Naive thymus-derived CD4-positive, alpha-beta T cell (primary cell): ENCODE data around the gene PDE4D. TPM values are rescaled to one million over a fixed set of nuclear protein-coding genes. Genes with fewer than 3 reads are reported as not detected.

Source experiments
- ATAC-seq: fragments of 150-1000 bp; cut with Tn5 transposase; 2 replicates; pipeline ENCODE4 v1.10.0; 2021; ENCODE audit warnings: mild to moderate bottlenecking, moderate library complexity
- CTCF ChIA-PET: fragments of 350-600 bp; sonication (Branson Sonifier 250); formaldehyde crosslinking; loops from one replicate; lab custom pipeline; 2021; ENCODE audit warnings: antibody characterized with exemption; lab: Charles Lee
- POLR2A ChIA-PET: fragments of 350-600 bp; sonication (Branson Sonifier 250); formaldehyde crosslinking; loops from one replicate; lab custom pipeline; 2021; ENCODE audit warnings: antibody characterized with exemption, inconsistent platforms; lab: Charles Lee
- DNase-seq, 9 donors: peaks; one replicate each; pipeline versions ENCODE4 v3.0.0 to v3.0.0-alpha.2; 2020 to 2022; ENCODE audit warnings: mixed read lengths in 1 of 9
- H3K27ac ChIP-seq: one replicate; pipeline ENCODE4 v1.7.0; 2013; ENCODE audit warnings: mild to moderate bottlenecking, low read depth, low read length, moderate library complexity
- H3K27me3 ChIP-seq, 2 donors: one replicate each; pipeline ENCODE4 v1.7.0; 2013; ENCODE audit warnings: low read length in 2 of 2, mild to moderate bottlenecking in 2 of 2, moderate library complexity in 2 of 2; ENCODE audit not compliant: control insufficient read depth in 2 of 2, insufficient read depth in 2 of 2
- H3K36me3 ChIP-seq, 3 experiments: 1 replicate in 2 of 3; 2 replicates in 1 of 3; pipeline ENCODE4 v1.7.0; 2013; ENCODE audit warnings: low read length in 3 of 3, mild to moderate bottlenecking in 3 of 3, moderate library complexity in 1 of 3; ENCODE audit not compliant: insufficient read depth in 3 of 3, control insufficient read depth in 2 of 3
- H3K4me1 ChIP-seq, 2 donors: one replicate each; pipeline ENCODE4 v1.7.0; 2013; ENCODE audit warnings: low read length in 2 of 2, mild to moderate bottlenecking in 2 of 2, moderate library complexity in 1 of 2; ENCODE audit not compliant: control insufficient read depth in 2 of 2, insufficient read depth in 2 of 2
- H3K4me3 ChIP-seq: 2 replicates; pipeline ENCODE4 v1.7.0; 2013; ENCODE audit warnings: mild to moderate bottlenecking, low read length
- H3K9me3 ChIP-seq, 3 experiments: 1 replicate in 2 of 3; 2 replicates in 1 of 3; pipeline ENCODE4 v1.7.0; 2013; ENCODE audit warnings: low read length in 3 of 3; ENCODE audit not compliant: control insufficient read depth in 2 of 3
- H3K27ac Mint-ChIP-seq, 9 donors: one replicate each; pipeline ENCODE4 v1.8.0; 2020 to 2022; ENCODE audit warnings: mixed read lengths in 9 of 9, mild to moderate bottlenecking in 8 of 9, moderate library complexity in 5 of 9, inconsistent platforms in 2 of 9
- H3K27me3 Mint-ChIP-seq, 5 donors: one replicate each; pipeline ENCODE4 v1.8.0; 2021 to 2022; ENCODE audit warnings: mixed read lengths in 5 of 5, mild to moderate bottlenecking in 1 of 5
- H3K36me3 Mint-ChIP-seq, 5 donors: one replicate each; pipeline ENCODE4 v1.8.0; 2020 to 2022; ENCODE audit warnings: mixed read lengths in 5 of 5, mild to moderate bottlenecking in 3 of 5, inconsistent platforms in 1 of 5
- H3K4me1 Mint-ChIP-seq, 7 donors: one replicate each; pipeline ENCODE4 v1.8.0; 2020 to 2022; ENCODE audit warnings: mixed read lengths in 7 of 7, mild to moderate bottlenecking in 3 of 7, inconsistent platforms in 1 of 7
- H3K4me3 Mint-ChIP-seq, 10 donors: one replicate each; pipeline ENCODE4 v1.8.0; 2020 to 2022; ENCODE audit warnings: mild to moderate bottlenecking in 10 of 10, mixed read lengths in 10 of 10, moderate library complexity in 6 of 10, inconsistent platforms in 2 of 10
- H3K9me3 Mint-ChIP-seq, 11 donors: one replicate each; pipeline ENCODE4 v1.8.0; 2020 to 2022; ENCODE audit warnings: mixed read lengths in 11 of 11, mild to moderate bottlenecking in 4 of 11, inconsistent platforms in 1 of 11, moderate library complexity in 1 of 11
- intact Hi-C, 2 donors: fragments of 100-400 bp; cut with micrococcal nuclease; formaldehyde crosslinking; loops; one replicate each; pipeline ENCODE4 v1.15.1; 2023
- microRNA-seq: library from miRNA; unstranded; fragments of <30 nt; microRNA quantifications from one replicate; pipeline ENCODE4 v1.2.0, GENCODE V29; 2022; ENCODE audit warnings: borderline microRNAs expressed
- polyA plus RNA-seq, 2 donors: library from polyadenylated mRNA; unstranded; fragments of 300-500 nt; fragmentation: Illumina TruSeq; gene quantifications; one replicate each; pipeline ENCODE4 v1.2.3, GENCODE V29; 2021
- total RNA-seq, 6 experiments: library from RNA in 5 of 6; stranded (reverse) in 5 of 6; gene quantifications; 1 replicate in 5 of 6; 2 replicates in 1 of 6; pipeline ENCODE4 v1.2.3 and lab custom pipeline; 2021 to 2026

The PDE4D gene
- total and polyA plus RNA-seq, 7 experiments from 2014 or later, result 4.9 to 102 (median 38.8) TPM

DNA sequence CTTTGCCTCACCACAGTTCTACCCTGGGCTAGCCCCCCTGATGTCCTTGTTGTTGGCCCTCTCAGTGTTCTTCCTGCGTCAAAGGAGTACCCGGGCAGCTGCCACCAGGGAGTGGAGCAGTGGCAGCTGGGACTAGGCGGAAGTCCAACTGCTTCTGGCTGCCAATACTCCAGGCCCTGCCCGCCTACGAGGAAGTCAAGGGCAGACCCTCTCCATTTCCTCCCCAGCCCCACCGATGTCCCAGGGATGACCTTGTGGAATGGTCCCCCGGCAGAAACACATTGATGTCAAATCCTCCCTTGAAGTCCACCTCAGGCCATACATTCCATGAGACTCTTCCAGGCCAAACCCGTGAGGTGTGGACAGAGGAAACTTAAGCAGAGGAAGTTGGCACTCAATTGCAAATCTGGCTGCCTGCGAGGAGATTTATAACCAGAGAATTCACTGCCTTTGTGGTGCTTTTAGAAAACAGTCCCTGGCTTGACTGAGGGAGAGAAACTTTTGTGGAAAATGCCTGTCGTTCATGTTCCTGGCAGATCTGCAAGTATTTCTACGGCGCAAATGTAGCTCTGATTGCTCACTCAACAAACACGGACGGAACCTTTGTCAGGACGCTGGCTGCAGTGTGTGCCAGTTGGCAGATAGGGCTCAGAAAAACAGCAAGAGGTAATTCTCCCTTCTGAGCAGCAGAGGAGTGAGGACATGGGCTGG is 970.9 kb downstream of the PDE4D start:
- no peak for DNase-seq
- no peaks in the 10 kb centered on the region for H3K27me3 Mint-ChIP-seq
- no peak overlapping the region for H3K27ac ChIP-seq
- H3K9me3 Mint-ChIP-seq, result no peaks in the 10 kb centered on the region
- no peaks in the 10 kb centered on the region for H3K9me3 ChIP-seq
- POLR2A ChIA-PET, result no interaction called here
- ATAC-seq, result peak; percentile 24
- intact Hi-C loops, result no loop called here
- H3K27me3 ChIP-seq, result no peaks in the 10 kb centered on the region
- no peaks in the 10 kb centered on the region for H3K36me3 Mint-ChIP-seq
- no peaks in the 10 kb centered on the region for H3K36me3 ChIP-seq
- H3K4me3 Mint-ChIP-seq, result no peak overlapping the region
- H3K4me3 ChIP-seq, result no peak overlapping the region
- CTCF ChIA-PET, result no interaction called here
- H3K4me1 Mint-ChIP-seq, result peaks cover 0 to 12% (median 8%) of the 10 kb centered on the region in 7 donors
- no peaks in the 10 kb centered on the region for H3K4me1 ChIP-seq
- H3K27ac Mint-ChIP-seq, result peak overlapping the region in 1 of 9 donors; percentile 21

DNA sequence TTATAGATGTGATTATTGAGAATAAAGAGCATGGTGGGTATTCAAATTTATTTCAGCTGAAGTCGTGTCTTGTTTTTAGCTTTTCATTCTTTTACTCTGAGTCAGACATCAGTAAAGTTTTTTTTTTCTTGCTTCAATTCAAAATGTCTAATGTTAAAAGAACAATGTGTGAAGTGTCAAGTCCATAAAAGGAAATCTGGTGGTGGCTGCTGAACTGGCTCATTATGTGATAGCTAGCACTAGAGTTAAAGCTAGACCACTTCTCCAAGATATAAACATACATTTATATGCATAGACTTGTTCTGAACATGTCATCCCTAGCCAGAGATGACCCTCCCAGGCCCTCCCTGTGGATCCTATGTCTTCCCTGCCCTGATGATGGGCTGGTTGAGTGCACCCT is 972.4 kb downstream of the PDE4D start:
- Mint-ChIP-seq H3K27me3 (peaks cover 0 to 2% (median 0%) of the 10 kb centered on the region in 5 donors), H3K9me3 (no peaks in the 10 kb centered on the region), H3K36me3 (no peaks in the 10 kb centered on the region), H3K4me3 (no peak overlapping the region), H3K27ac (no peak overlapping the region), H3K4me1 (peaks cover 0 to 8% (median 3%) of the 10 kb centered on the region in 7 donors)
- POLR2A ChIA-PET, result no interaction called here
- CTCF ChIA-PET, result no interaction called here
- H3K36me3 ChIP-seq, result no peaks in the 10 kb centered on the region
- H3K4me3 ChIP-seq, result no peak overlapping the region
- intact Hi-C loops, result no loop called here
- no peak overlapping the region for H3K27ac ChIP-seq
- H3K9me3 ChIP-seq, result no peaks in the 10 kb centered on the region
- no peaks in the 10 kb centered on the region for H3K27me3 ChIP-seq
- no peaks in the 10 kb centered on the region for H3K4me1 ChIP-seq
- no peak for ATAC-seq
- DNase-seq, result no peak

- H3K27me3 ChIP-seq, result no peaks in the 10 kb centered on the region
- no peaks in the 10 kb centered on the region for H3K9me3 ChIP-seq
- Mint-ChIP-seq H3K36me3 (no peaks in the 10 kb centered on the region), H3K27ac (no peak overlapping the region), H3K4me1 (peaks cover 0 to 8% (median 3%) of the 10 kb centered on the region in 7 donors), H3K27me3 (peaks cover 0 to 2% (median 0%) of the 10 kb centered on the region in 5 donors), H3K9me3 (no peaks in the 10 kb centered on the region), H3K4me3 (no peak overlapping the region)
- H3K4me1 ChIP-seq, result no peaks in the 10 kb centered on the region
- CTCF ChIA-PET, result no interaction called here
- no peaks in the 10 kb centered on the region for H3K36me3 ChIP-seq
- H3K27ac ChIP-seq, result no peak overlapping the region
- DNase-seq (no peak), ATAC-seq (no peak)
- intact Hi-C loops, result no loop called here
- POLR2A ChIA-PET, result no interaction called here
- H3K4me3 ChIP-seq, result no peak overlapping the region
Measured at GRCh38 chr5:58919833-58920232, 973.7 kb downstream of the PDE4D start.

Small RNA genes lying within 50 kb of the gene (microRNA-seq; reads per million reads assigned to microRNA genes)
- gene MIR582, result 10.4 reads per million, percentile 20 among the genes with 10 or more reads in this experiment
